VCaP (cell line): Measurements from ENCODE around the gene SMAD9.
A peak's percentile ranks its signal among the peaks of the same experiment; 100 is the strongest.

Experiments
- H3K27ac ChIP-seq: fragments of 450-650 bp; 2 replicates; pipeline ENCODE4 v1.5.1; 2017
- CTCF ChIP-seq: fragments of 450-650 bp; conservative IDR thresholded peaks from 2 replicates; pipeline ENCODE4 v1.5.1; 2017; ENCODE audit warnings: mild to moderate bottlenecking, moderate library complexity

Gene SMAD9

GRCh38 chr13:36945078-36945477 lies 25.0 kb upstream of the SMAD9 start:
- no peak for TF ChIP-seq CTCF
- peak overlapping the region; percentile 68 for H3K27ac ChIP-seq

- no peak overlapping the region for H3K27ac ChIP-seq
- TF ChIP-seq CTCF: no peak
Measured at GRCh38 chr13:36925603-36926002, 5.6 kb upstream of the SMAD9 start.

GRCh38 chr13:36924001-36924400 lies 4.0 kb upstream of the SMAD9 start:
- no peak overlapping the region for H3K27ac ChIP-seq
- no peak for TF ChIP-seq CTCF

- TF ChIP-seq CTCF: no peak
- peak overlapping the region; percentile 87 for H3K27ac ChIP-seq
Measured at GRCh38 chr13:36921631-36922301, 1.7 kb upstream of the SMAD9 start.

GRCh38 chr13:36920616-36921185 lies 663 bp upstream of the SMAD9 start:
- no peak for TF ChIP-seq CTCF
- peak overlapping the region; percentile 87 for H3K27ac ChIP-seq

GRCh38 chr13:36919171-36919832 lies 736 bp downstream of the SMAD9 start:
- peak overlapping the region; percentile 87 for H3K27ac ChIP-seq
- TF ChIP-seq CTCF: no peak

GRCh38 chr13:36918246-36919131 lies 1.5 kb downstream of the SMAD9 start:
- TF ChIP-seq CTCF: no peak
- H3K27ac ChIP-seq: peak overlapping the region; percentile 87
